Measurements from ENCODE around the gene PTPRA. TPM values are rescaled to one million over a fixed set of nuclear protein-coding genes. Genes with fewer than 3 reads are reported as not detected.
"Not testable (repeated sequence)": the region's sequence is repeated elsewhere in the genome, so short reads cannot be mapped to it uniquely, and the experiment has no call there.

PTPRA gene
- total and polyA plus RNA-seq, 2 of the 13 experiments (the other 11 are each of a cell fraction or from before 2014, with no cell fraction given), result 47.2 to 127 TPM

- no peak for TF ChIP-seq ZNF704 (CRISPR knock-in tag; IDR thresholded peaks at IDR 0.05; ENCODE audit: borderline replicate concordance)
- no peak for TF ChIP-seq ZNF761 (CRISPR knock-in tag; conservative IDR thresholded peaks at IDR 0.05)
- TF ChIP-seq ATM (IDR thresholded peaks at IDR 0.05; ENCODE audit: borderline replicate concordance), result no peak
Observed at GRCh38 chr20:3021777-3022176, 148.5 kb downstream of the PTPRA start (continued).

DNA sequence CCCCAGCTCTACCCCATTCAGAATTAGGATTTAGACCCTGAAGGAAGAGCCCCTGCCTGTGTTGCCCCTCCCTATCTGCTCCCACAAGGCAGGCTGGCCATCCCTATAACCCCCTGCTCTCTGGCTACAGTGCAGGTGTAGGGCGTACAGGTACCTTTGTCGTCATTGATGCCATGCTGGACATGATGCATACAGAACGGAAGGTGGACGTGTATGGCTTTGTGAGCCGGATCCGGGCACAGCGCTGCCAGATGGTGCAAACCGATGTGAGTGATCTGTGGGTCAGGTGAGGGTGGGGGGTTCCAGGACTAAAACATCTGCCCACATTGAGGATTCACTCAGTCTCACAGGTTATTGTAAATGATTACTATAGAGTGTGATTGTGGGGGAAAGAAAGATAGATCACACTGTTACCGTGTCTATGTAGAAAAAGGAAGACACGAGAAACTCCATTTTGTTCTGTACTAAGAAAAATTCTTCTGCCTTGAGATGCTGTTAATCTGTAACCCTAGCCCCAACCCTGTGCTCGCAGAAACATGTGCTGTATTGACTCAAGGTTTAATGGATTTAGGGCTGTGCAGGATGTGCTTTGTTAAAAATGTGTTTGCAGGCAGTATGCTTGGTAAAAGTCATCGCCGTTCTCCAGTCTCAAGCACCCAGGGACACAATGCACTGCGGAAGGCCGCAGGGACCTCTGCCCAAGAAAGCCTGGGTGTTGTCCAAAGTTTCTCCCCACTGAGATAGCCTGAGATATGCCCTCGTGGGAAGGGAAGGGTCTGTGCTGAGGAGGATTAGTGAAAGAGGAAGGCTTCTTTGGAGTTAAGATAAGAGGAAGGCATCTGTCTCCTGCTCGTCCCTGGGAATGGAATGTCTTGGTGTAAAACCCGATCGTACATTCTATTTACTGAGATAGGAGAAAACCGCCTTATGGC lies 149.5 kb downstream of the PTPRA start:
- H3K4me3 ChIP-seq (replicated peaks in 1 of 3; ENCODE audit: insufficient read depth in 1 of 3, low read depth in 2 of 3, low read length in 3 of 3); DNase-seq (ENCODE audit: low spot score); H2AFZ ChIP-seq (ENCODE audit: low read length); H3K9me3 ChIP-seq (ENCODE audit: low read length); BruUV-seq (replicated peaks); CTCF ChIA-PET (ENCODE audit: low intra/inter-chr PET ratio, low total read pairs); H4K20me1 ChIP-seq (ENCODE audit: insufficient read depth, low read length); POLR2A ChIA-PET; H3K4me2 ChIP-seq (ENCODE audit: low read depth, low read length); H3K79me2 ChIP-seq (ENCODE audit: insufficient read depth, low read length); intact Hi-C loops (cut with micrococcal nuclease; ENCODE audit: unreplicated experiment); in situ Hi-C loops (cut with HindIII; ENCODE audit: extremely low pct_ligation_motif_present, low pct_unique_long_range_greater_than_20kb); FAIRE-seq; H3K27me3 ChIP-seq (ENCODE audit: control insufficient read depth in 1 of 2, insufficient read depth in 2 of 2, low read length in 2 of 2); TF ChIP-seq ATF7, SOX13 (IDR thresholded peaks at IDR 0.05): not testable (repeated sequence)
- peak; percentile 39 for ATAC-seq
- H3K9ac ChIP-seq (ENCODE audit: insufficient read depth, low read depth, low read length), result peak overlapping the region; percentile 17; the same call in 1 of the 2 replicates
- H3K36me3 ChIP-seq (replicated peaks in 1 of 2; ENCODE audit: control insufficient read depth in 1 of 2, insufficient read depth in 2 of 2, low read length in 2 of 2), result peaks cover 42 to 62% of the 10 kb centered on the region in 2 experiments
- 68% methylated on average over 20 of the region's 20 CpGs for WGBS (ENCODE audit: low lambda C conversion rate)
- peaks cover 45% of the 10 kb centered on the region for H3K4me1 ChIP-seq (ENCODE audit: insufficient read depth, low read length)
- peak overlapping the region; percentile 12 for H3K27ac ChIP-seq (ENCODE audit: extremely low read length, insufficient read depth, low read length)
- TF ChIP-seq ELF3 (CRISPR knock-in tag; IDR thresholded peaks at IDR 0.05), result 0 out of 2 replicates have a peak, but pooled peaks have one; percentile 15
- peak; percentile 43 for TF ChIP-seq SOX5 (CRISPR knock-in tag; IDR thresholded peaks at IDR 0.05; ENCODE audit: borderline replicate concordance)
- peak; percentile 51; the same call in 1 of the 2 replicates for TF ChIP-seq ARID5B (CRISPR knock-in tag; IDR thresholded peaks at IDR 0.05)
- 0 out of 2 replicates have a peak, but pooled peaks have one; percentile 7 for TF ChIP-seq ZNF350 (CRISPR knock-in tag; IDR thresholded peaks at IDR 0.05; ENCODE audit: borderline replicate concordance, low read depth)
- 0 out of 2 replicates have a peak, but pooled peaks have one; percentile 41 for TF ChIP-seq ATF7 (CRISPR knock-in tag; IDR thresholded peaks at IDR 0.05)
- TF ChIP-seq SOX13 (CRISPR knock-in tag; conservative IDR thresholded peaks at IDR 0.05 in 1 of 2, IDR thresholded peaks at IDR 0.05 in 1 of 2), result peak in 1 of 2 experiments; percentile 48; a peak in 1 of 4 replicates
- 0 out of 2 replicates have a peak, but pooled peaks have one; percentile 12 for TF ChIP-seq HNF4A (CRISPR knock-in tag; IDR thresholded peaks at IDR 0.05)
- peak; percentile 20; the same call in 1 of the 2 replicates for TF ChIP-seq MTA1 (CRISPR knock-in tag; IDR thresholded peaks at IDR 0.05; ENCODE audit: borderline replicate concordance)
- TF ChIP-seq ZNF138 (CRISPR knock-in tag; IDR thresholded peaks at IDR 0.05; ENCODE audit: low read depth), result 0 out of 2 replicates have a peak, but pooled peaks have one; percentile 25
- 0 out of 2 replicates have a peak, but pooled peaks have one; percentile 25 for TF ChIP-seq MIXL1 (CRISPR knock-in tag; IDR thresholded peaks at IDR 0.05)
